Esophagus squamous epithelium (tissue), 4 donors: ENCODE results near the gene ZNF230.

Source experiments
- CTCF ChIP-seq, 6 experiments: fragments of 450-650 bp in 4 of 6; fragments of 200-600 bp in 2 of 6; sonication (generic) in 2 of 6; IDR thresholded peaks; one replicate each; pipeline ENCODE4 v1.5.1; 2016 to 2019; ENCODE audit warnings: antibody characterized with exemption in 6 of 6, mild to moderate bottlenecking in 4 of 6, moderate library complexity in 4 of 6
- POLR2A ChIP-seq, 4 donors: fragments of 450-650 bp; IDR thresholded peaks; one replicate each; pipeline ENCODE4 v1.6.1; 2017; ENCODE audit warnings: antibody characterized with exemption in 4 of 4, mild to moderate bottlenecking in 4 of 4, moderate library complexity in 3 of 4

GRCh38 chr19:44026622-44027021, 23.9 kb downstream of the ZNF230 start:
- TF ChIP-seq CTCF (IDR thresholded peaks at IDR 0.05) (no peak), POLR2A (IDR thresholded peaks at IDR 0.05) (no peak)
